ENCODE data around the gene RAD18.

DNA sequence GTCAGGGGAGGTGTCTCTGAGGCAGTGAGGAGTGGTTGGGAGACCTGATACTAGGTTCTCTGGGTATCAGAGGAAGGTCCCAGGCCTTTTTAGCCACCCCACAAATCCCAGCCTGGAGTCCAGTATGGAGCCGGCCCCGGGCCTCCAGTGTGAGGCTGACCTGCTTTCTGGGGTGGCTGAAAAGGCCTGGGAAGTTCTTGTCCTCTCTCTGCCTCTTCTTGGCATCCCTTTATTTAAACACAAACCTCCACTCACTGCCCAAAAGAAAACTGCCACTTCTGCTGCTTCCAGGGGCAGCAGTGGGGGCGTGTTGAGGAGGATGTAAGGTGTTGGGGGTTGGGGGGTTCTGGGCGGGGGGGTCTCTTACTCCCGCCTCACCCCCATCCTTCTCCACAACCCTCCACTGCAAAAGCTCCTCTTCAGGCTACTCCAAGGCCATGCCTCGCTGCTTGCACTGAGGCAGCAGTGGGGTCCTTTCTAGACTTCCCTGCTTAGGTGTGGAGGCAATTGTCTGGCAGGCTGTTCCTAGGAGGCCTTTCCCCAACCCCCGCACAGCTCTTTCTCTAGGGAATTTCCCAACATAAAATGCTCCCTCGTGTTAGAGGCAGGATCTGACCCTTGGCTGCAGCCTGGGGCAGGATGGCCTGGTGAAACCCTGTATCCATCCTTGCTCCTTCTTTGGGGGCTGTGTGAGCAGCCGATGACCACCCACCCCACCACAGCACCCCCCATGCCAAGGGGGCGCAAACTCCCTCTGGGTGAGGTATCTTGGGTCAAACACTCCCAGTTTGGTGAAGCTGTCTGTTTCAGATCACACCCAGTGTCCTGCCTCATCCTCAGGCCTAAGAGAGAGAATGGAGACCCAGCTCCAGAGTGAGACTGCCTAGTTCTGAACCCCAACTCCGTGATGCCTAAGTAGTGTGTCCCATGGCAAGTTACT is 12.1 kb upstream of the RAD18 start:
- TF ChIP-seq EZH2 (IDR thresholded peaks at IDR 0.05; ENCODE audit: borderline replicate concordance, low read length) (no peak), CTCF (conservative IDR thresholded peaks at IDR 0.05 in 1 of 2, IDR thresholded peaks at IDR 0.05 in 1 of 2; ENCODE audit: extremely low read depth in 1 of 2, insufficient read depth in 1 of 2, low read depth in 1 of 2, low read length in 2 of 2) (no peak)
